ENCODE data around the gene PDE6B. TPM values are rescaled to one million over a fixed set of nuclear protein-coding genes. Genes with fewer than 3 reads are reported as not detected.

Gene PDE6B
- total RNA-seq, 4 donors from 2014 or later: 6.4 to 26.4 (median 14.4) TPM

GRCh38 chr4:706834-707598, 81.6 kb downstream of the PDE6B start:
- Histone ChIP-seq H3K9me3 (no peaks in the 10 kb centered on the region), H3K4me1 (peaks cover 20 to 24% of the 10 kb centered on the region in 2 donors), H3K36me3 (no peaks in the 10 kb centered on the region), H3K4me3 (replicated peaks in 1 of 3) (peak overlapping the region in 1 of 3 donors; percentile 98), H3K27me3 (no peaks in the 10 kb centered on the region), H3K27ac (peak overlapping the region in 1 of 3 donors; percentile 43)
- DNase-seq: no peak
- intact Hi-C loops (cut with DNase I): no loop called here
- WGBS, 2 donors: 48 to 55% methylated on average over 8 to 14 of the region's 21 CpGs
- TF ChIP-seq CTCF (IDR thresholded peaks at IDR 0.05) (no peak), POLR2A (IDR thresholded peaks at IDR 0.05) (no peak)

- WGBS, 2 donors: 78 to 90% methylated on average over 6 of the region's 11 CpGs
- TF ChIP-seq POLR2A (IDR thresholded peaks at IDR 0.05) (no peak), CTCF (IDR thresholded peaks at IDR 0.05) (no peak)
- no peaks in the 10 kb centered on the region for H3K27me3 ChIP-seq
- H3K4me1 ChIP-seq: peaks cover 20 to 24% of the 10 kb centered on the region in 2 donors
- H3K27ac ChIP-seq: no peak overlapping the region
- no peaks in the 10 kb centered on the region for H3K36me3 ChIP-seq
- no peak for DNase-seq
- intact Hi-C loops (cut with DNase I): no loop called here
- H3K9me3 ChIP-seq: no peaks in the 10 kb centered on the region
- H3K4me3 ChIP-seq (replicated peaks in 1 of 3): no peak overlapping the region
These were observed 82.7 kb downstream of the PDE6B start for GRCh38 chr4:707929-708630.

GRCh38 chr4:708631-708933, 83.2 kb downstream of the PDE6B start:
- Histone ChIP-seq H3K4me1 (peaks cover 20 to 24% of the 10 kb centered on the region in 2 donors), H3K9me3 (no peaks in the 10 kb centered on the region), H3K27me3 (no peaks in the 10 kb centered on the region), H3K27ac (no peak overlapping the region), H3K36me3 (no peaks in the 10 kb centered on the region), H3K4me3 (replicated peaks in 1 of 3) (no peak overlapping the region)
- 80 to 89% methylated on average over 6 of the region's 6 CpGs for WGBS, 2 donors
- no peak for TF ChIP-seq CTCF (IDR thresholded peaks at IDR 0.05)
- no peak for TF ChIP-seq POLR2A (IDR thresholded peaks at IDR 0.05)
- intact Hi-C loops (cut with DNase I): no loop called here
- DNase-seq: no peak

GRCh38 chr4:709348-709747, 84.0 kb downstream of the PDE6B start:
- Histone ChIP-seq H3K36me3 (no peaks in the 10 kb centered on the region), H3K9me3 (no peaks in the 10 kb centered on the region), H3K4me3 (replicated peaks in 1 of 3) (no peak overlapping the region), H3K27ac (no peak overlapping the region), H3K4me1 (peaks cover 20 to 24% of the 10 kb centered on the region in 2 donors), H3K27me3 (no peaks in the 10 kb centered on the region)
- intact Hi-C loops (cut with DNase I): no loop called here
- 91 to 97% methylated on average over 6 of the region's 6 CpGs for WGBS, 2 donors
- no peak for TF ChIP-seq CTCF (IDR thresholded peaks at IDR 0.05)
- no peak for TF ChIP-seq POLR2A (IDR thresholded peaks at IDR 0.05)
- no peak for DNase-seq

GRCh38 chr4:710116-710515, 84.7 kb downstream of the PDE6B start:
- WGBS, 2 donors: 79 to 87% methylated on average over 8 to 9 of the region's 9 CpGs
- H3K9me3 ChIP-seq: no peaks in the 10 kb centered on the region
- no peaks in the 10 kb centered on the region for H3K36me3 ChIP-seq
- no peak for DNase-seq
- no peak overlapping the region for H3K4me3 ChIP-seq (replicated peaks in 1 of 3)
- no peaks in the 10 kb centered on the region for H3K27me3 ChIP-seq
- no peak for TF ChIP-seq POLR2A (IDR thresholded peaks at IDR 0.05)
- TF ChIP-seq CTCF (IDR thresholded peaks at IDR 0.05): no peak
- H3K4me1 ChIP-seq: peaks cover 18 to 21% of the 10 kb centered on the region in 2 donors
- no peak overlapping the region for H3K27ac ChIP-seq
- intact Hi-C loops (cut with DNase I): no loop called here

Data from thyroid gland (tissue), 4 donors.